ENCODE results near the gene CGB2.
A peak's percentile ranks its signal among the peaks of the same experiment; 100 is the strongest.
"Not testable (repeated sequence)": the region's sequence is repeated elsewhere in the genome, so short reads cannot be mapped to it uniquely, and the experiment has no call there.

CGB2 gene

GRCh38 chr19:49056101-49056901 is 24.6 kb downstream of the CGB2 start:
- Mint-ChIP-seq H3K27me3 (peaks cover 46% of the 10 kb centered on the region), H3K4me3 (peak overlapping the region; percentile 79), H3K4me1 (peaks cover 22% of the 10 kb centered on the region), H3K9me3 (no peaks in the 10 kb centered on the region), H3K27ac (ENCODE audit: low read depth) (no peak overlapping the region), H3K36me3 (ENCODE audit: insufficient read depth) (peaks cover 1% of the 10 kb centered on the region)
- DNase-seq (ENCODE audit: low spot score in 2 of 2) (peak; percentile 23 to 42), ATAC-seq (replicated peaks; ENCODE audit: extremely low read depth, poor library complexity, severe bottlenecking) (no peak)

GRCh38 chr19:49056902-49057596 is 25.4 kb downstream of the CGB2 start:
- DNase-seq (ENCODE audit: low spot score in 2 of 2); H3K9me3 Mint-ChIP-seq; ATAC-seq (replicated peaks; ENCODE audit: extremely low read depth, poor library complexity, severe bottlenecking); H3K36me3 Mint-ChIP-seq (ENCODE audit: insufficient read depth): not testable (repeated sequence)
- Mint-ChIP-seq H3K27ac (ENCODE audit: low read depth) (peak overlapping the region; percentile 23), H3K4me3 (peak overlapping the region; percentile 79), H3K27me3 (peaks cover 52% of the 10 kb centered on the region), H3K4me1 (peaks cover 22% of the 10 kb centered on the region)

GRCh38 chr19:49057636-49058234 is 26.0 kb downstream of the CGB2 start, which contains the start of gene CGB7:
Gene CGB7 (minus strand): TSS chr19:49057749. CDS start chr19:49055375, 2,374 bp downstream.
- Mint-ChIP-seq H3K27me3 (peaks cover 52% of the 10 kb centered on the region), H3K9me3 (no peaks in the 10 kb centered on the region)
- ATAC-seq (replicated peaks; ENCODE audit: extremely low read depth, poor library complexity, severe bottlenecking) = peak; percentile 50

GRCh38 chr19:49058562-49058961 is 26.9 kb downstream of the CGB2 start:
- Mint-ChIP-seq H3K9me3 (no peaks in the 10 kb centered on the region), H3K27ac (ENCODE audit: low read depth) (no peak overlapping the region), H3K36me3 (ENCODE audit: insufficient read depth) (peaks cover 1% of the 10 kb centered on the region), H3K4me3 (peak overlapping the region; percentile 79), H3K4me1 (peaks cover 22% of the 10 kb centered on the region), H3K27me3 (peaks cover 52% of the 10 kb centered on the region)
- no peak for ATAC-seq (replicated peaks; ENCODE audit: extremely low read depth, poor library complexity, severe bottlenecking)
- no peak for DNase-seq (ENCODE audit: low spot score in 2 of 2)

More at GRCh38 chr19:49057636-49058234, 26.0 kb downstream of the CGB2 start, which contains the start of gene CGB7:
- Mint-ChIP-seq H3K27ac (ENCODE audit: low read depth) (peak within 1 kb of the TSS; percentile 23), H3K36me3 (ENCODE audit: insufficient read depth) (peaks cover 1% of the 10 kb centered on the region), H3K4me3 (peak within 1 kb of the TSS; percentile 79), H3K4me1 (peaks cover 22% of the 10 kb centered on the region)
- no peak for DNase-seq (ENCODE audit: low spot score in 2 of 2)

GRCh38 chr19:49059053-49059452 is 27.4 kb downstream of the CGB2 start:
- Mint-ChIP-seq H3K4me1 (peaks cover 22% of the 10 kb centered on the region), H3K9me3 (no peaks in the 10 kb centered on the region), H3K27ac (ENCODE audit: low read depth) (no peak overlapping the region), H3K36me3 (ENCODE audit: insufficient read depth) (no peaks in the 10 kb centered on the region), H3K4me3 (no peak overlapping the region), H3K27me3 (peaks cover 52% of the 10 kb centered on the region)
- ATAC-seq (replicated peaks; ENCODE audit: extremely low read depth, poor library complexity, severe bottlenecking) = no peak
- DNase-seq (ENCODE audit: low spot score in 2 of 2) = no peak

- Mint-ChIP-seq H3K9me3 (no peaks in the 10 kb centered on the region), H3K27me3 (peaks cover 63% of the 10 kb centered on the region), H3K27ac (ENCODE audit: low read depth) (no peak overlapping the region), H3K36me3 (ENCODE audit: insufficient read depth) (no peaks in the 10 kb centered on the region), H3K4me3 (no peak overlapping the region), H3K4me1 (peaks cover 21% of the 10 kb centered on the region)
- DNase-seq (ENCODE audit: low spot score in 2 of 2) (no peak), ATAC-seq (replicated peaks; ENCODE audit: extremely low read depth, poor library complexity, severe bottlenecking) (no peak)
Observed at GRCh38 chr19:49061000-49061399, 29.3 kb downstream of the CGB2 start.

GRCh38 chr19:49061445-49061844 is 29.8 kb downstream of the CGB2 start:
- peaks cover 65% of the 10 kb centered on the region for H3K27me3 Mint-ChIP-seq
- peaks cover 17% of the 10 kb centered on the region for H3K4me1 Mint-ChIP-seq
- no peaks in the 10 kb centered on the region for H3K36me3 Mint-ChIP-seq (ENCODE audit: insufficient read depth)
- DNase-seq (ENCODE audit: low spot score in 2 of 2) (no peak), ATAC-seq (replicated peaks; ENCODE audit: extremely low read depth, poor library complexity, severe bottlenecking) (no peak)
- no peak overlapping the region for H3K27ac Mint-ChIP-seq (ENCODE audit: low read depth)
- H3K9me3 Mint-ChIP-seq = no peaks in the 10 kb centered on the region
- no peak overlapping the region for H3K4me3 Mint-ChIP-seq

GRCh38 chr19:49064029-49064629 is 32.4 kb downstream of the CGB2 start:
- ATAC-seq (replicated peaks; ENCODE audit: extremely low read depth, poor library complexity, severe bottlenecking) (no peak), DNase-seq (ENCODE audit: low spot score in 2 of 2) (no peak)
- no peaks in the 10 kb centered on the region for H3K36me3 Mint-ChIP-seq (ENCODE audit: insufficient read depth)
- H3K4me3 Mint-ChIP-seq = no peak overlapping the region
- H3K27ac Mint-ChIP-seq (ENCODE audit: low read depth) = no peak overlapping the region
- H3K27me3 Mint-ChIP-seq = peaks cover 59% of the 10 kb centered on the region
- no peaks in the 10 kb centered on the region for H3K4me1 Mint-ChIP-seq
- H3K9me3 Mint-ChIP-seq = no peaks in the 10 kb centered on the region

- Mint-ChIP-seq H3K4me1 (no peaks in the 10 kb centered on the region), H3K9me3 (no peaks in the 10 kb centered on the region), H3K27me3 (peaks cover 64% of the 10 kb centered on the region), H3K4me3 (no peak within 1 kb of the TSS), H3K27ac (ENCODE audit: low read depth) (no peak within 1 kb of the TSS), H3K36me3 (ENCODE audit: insufficient read depth) (no peaks in the 10 kb centered on the region)
- ATAC-seq (replicated peaks; ENCODE audit: extremely low read depth, poor library complexity, severe bottlenecking) = no peak
- no peak for DNase-seq (ENCODE audit: low spot score in 2 of 2)
Observed at GRCh38 chr19:49064768-49065611, 33.3 kb downstream of the CGB2 start, which contains the start of gene NTF4. Gene NTF4 (minus strand): TSS chr19:49064818. CDS start chr19:49061997, 2,821 bp downstream.

- peaks cover 64% of the 10 kb centered on the region for H3K27me3 Mint-ChIP-seq
- no peak overlapping the region for H3K4me3 Mint-ChIP-seq
- no peaks in the 10 kb centered on the region for H3K9me3 Mint-ChIP-seq
Observed at GRCh38 chr19:49065905-49066512, 34.3 kb downstream of the CGB2 start.

GRCh38 chr19:49067554-49067953 is 35.9 kb downstream of the CGB2 start:
- Mint-ChIP-seq H3K27me3 (peaks cover 60% of the 10 kb centered on the region), H3K27ac (ENCODE audit: low read depth) (no peak overlapping the region), H3K4me1 (peaks cover under 1% of the 10 kb centered on the region), H3K36me3 (ENCODE audit: insufficient read depth) (no peaks in the 10 kb centered on the region), H3K4me3 (no peak overlapping the region), H3K9me3 (no peaks in the 10 kb centered on the region)
- DNase-seq (ENCODE audit: low spot score in 2 of 2) (no peak), ATAC-seq (replicated peaks; ENCODE audit: extremely low read depth, poor library complexity, severe bottlenecking) (no peak)

More at GRCh38 chr19:49065905-49066512, 34.3 kb downstream of the CGB2 start:
- Mint-ChIP-seq H3K4me1 (no peaks in the 10 kb centered on the region), H3K36me3 (ENCODE audit: insufficient read depth) (no peaks in the 10 kb centered on the region), H3K27ac (ENCODE audit: low read depth) (no peak overlapping the region)
- DNase-seq (ENCODE audit: low spot score in 2 of 2) (no peak), ATAC-seq (replicated peaks; ENCODE audit: extremely low read depth, poor library complexity, severe bottlenecking) (no peak)

Data from central memory CD8-positive, alpha-beta T cell (primary cell).